ENCODE measurements around the gene HHAT.

DNA sequence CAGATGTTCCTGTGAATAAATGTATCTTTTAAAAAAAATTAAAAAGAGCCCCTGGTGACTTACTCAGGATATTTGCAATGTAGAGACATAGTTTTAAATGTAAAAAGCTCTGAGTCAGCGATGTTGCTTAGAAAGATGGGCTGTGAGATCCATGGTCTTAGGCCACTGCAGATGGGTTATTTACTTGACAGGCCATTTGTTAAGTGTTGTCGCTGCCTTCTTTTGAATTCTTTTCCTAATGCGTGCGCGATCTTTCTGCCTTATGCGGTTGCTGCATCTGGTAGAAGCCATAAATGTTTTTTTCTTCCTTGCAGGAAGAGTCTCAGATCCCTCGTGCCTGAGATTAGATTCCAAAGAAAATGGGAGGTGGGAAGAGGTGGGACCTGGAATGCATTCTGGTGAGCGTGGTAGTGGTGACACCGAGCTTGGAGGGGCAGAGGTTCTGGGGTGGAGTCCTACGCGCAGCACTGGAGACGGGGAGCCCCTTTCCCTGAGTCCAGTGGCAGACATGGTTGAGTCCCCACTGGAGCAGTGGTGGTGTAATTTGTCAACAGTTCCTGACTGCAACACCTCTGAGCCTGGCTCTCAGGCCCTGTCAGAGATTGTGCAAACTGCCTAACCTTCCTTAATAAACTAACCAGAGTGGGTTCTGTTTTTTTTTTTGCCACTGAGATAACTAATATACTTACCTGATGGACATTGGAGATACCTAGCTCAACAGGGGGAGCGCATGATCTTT lies 197.2 kb downstream of the HHAT start:
- TF ChIP-seq, protein P1, sequence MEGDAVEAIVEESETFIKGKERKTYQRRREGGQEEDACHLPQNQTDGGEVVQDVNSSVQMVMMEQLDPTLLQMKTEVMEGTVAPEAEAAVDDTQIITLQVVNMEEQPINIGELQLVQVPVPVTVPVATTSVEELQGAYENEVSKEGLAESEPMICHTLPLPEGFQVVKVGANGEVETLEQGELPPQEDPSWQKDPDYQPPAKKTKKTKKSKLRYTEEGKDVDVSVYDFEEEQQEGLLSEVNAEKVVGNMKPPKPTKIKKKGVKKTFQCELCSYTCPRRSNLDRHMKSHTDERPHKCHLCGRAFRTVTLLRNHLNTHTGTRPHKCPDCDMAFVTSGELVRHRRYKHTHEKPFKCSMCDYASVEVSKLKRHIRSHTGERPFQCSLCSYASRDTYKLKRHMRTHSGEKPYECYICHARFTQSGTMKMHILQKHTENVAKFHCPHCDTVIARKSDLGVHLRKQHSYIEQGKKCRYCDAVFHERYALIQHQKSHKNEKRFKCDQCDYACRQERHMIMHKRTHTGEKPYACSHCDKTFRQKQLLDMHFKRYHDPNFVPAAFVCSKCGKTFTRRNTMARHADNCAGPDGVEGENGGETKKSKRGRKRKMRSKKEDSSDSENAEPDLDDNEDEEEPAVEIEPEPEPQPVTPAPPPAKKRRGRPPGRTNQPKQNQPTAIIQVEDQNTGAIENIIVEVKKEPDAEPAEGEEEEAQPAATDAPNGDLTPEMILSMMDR (IDR thresholded peaks at IDR 0.05; ENCODE audit: insufficient read depth, low read depth, low read length), result no peak
- no peak for TF ChIP-seq EZH2 (IDR thresholded peaks at IDR 0.05; ENCODE audit: insufficient read depth, low read length)
